GM23338 (cell line): ENCODE data around the gene ZCCHC14.

Source experiments
- CREB1 ChIP-seq: fragments of 250-450 bp; sonication (Bioruptor Pico); IDR thresholded peaks from 2 replicates; pipeline ENCODE4 v1.5.0; 2020; ENCODE audit warnings: low read depth, mild to moderate bottlenecking, moderate library complexity
- EZH2 ChIP-seq: fragments of 200-600 bp; sonication (generic); IDR thresholded peaks from one replicate; pipeline ENCODE4 v1.8.0; 2017; ENCODE audit warnings: antibody characterized with exemption, mild to moderate bottlenecking, low read depth; ENCODE audit not compliant: unreplicated experiment
- JUNB ChIP-seq: IDR thresholded peaks from one replicate; pipeline ENCODE4 v1.6.1; 2016; ENCODE audit warnings: antibody characterized with exemption; ENCODE audit not compliant: unreplicated experiment
- POLR2AphosphoS5 ChIP-seq: IDR thresholded peaks from 2 replicates; pipeline ENCODE4 v1.6.1; 2016; ENCODE audit warnings: antibody characterized with exemption, low read depth
- TF ChIP-seq, protein P1 (sequence below), 2 experiments: fragments of 200-600 bp in 1 of 2; sonication (generic) in 1 of 2; conservative IDR thresholded peaks; 2 replicates each; pipeline versions ENCODE4 v1.5.1 to v1.6.1; 2016 to 2017; ENCODE audit warnings: antibody characterized with exemption in 2 of 2, low read depth in 2 of 2, mild to moderate bottlenecking in 2 of 2, moderate library complexity in 1 of 2
- TF ChIP-seq, protein P2 (sequence below): IDR thresholded peaks from one replicate; pipeline ENCODE4 v1.6.1; 2018; ENCODE audit warnings: antibody characterized with exemption; ENCODE audit not compliant: unreplicated experiment

DNA sequence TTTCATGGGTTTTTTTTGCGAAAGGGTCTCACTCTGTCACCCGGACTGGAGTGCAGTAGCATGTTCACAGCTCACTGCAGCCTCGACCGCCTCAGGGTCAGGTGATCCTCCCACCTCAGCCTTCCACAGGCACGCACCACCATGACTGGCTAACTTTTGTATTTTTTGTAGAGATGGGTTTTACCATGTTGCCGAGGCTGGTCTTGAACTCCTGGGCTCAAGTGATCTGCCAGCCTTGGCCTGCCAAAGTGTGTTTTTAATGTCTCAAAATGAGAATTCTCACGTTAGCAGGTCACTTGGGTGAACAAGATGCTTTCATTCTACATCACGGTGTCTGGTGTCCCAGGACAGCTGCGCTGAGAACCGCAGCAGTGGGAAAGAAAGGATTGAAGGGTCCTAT lies 112.4 kb downstream of the ZCCHC14 start:
- TF ChIP-seq JUNB (no peak), EZH2 (no peak), CREB1 (CRISPR knock-in tag) (no peak), POLR2AphosphoS5 (no peak)
- TF ChIP-seq, protein P1, sequence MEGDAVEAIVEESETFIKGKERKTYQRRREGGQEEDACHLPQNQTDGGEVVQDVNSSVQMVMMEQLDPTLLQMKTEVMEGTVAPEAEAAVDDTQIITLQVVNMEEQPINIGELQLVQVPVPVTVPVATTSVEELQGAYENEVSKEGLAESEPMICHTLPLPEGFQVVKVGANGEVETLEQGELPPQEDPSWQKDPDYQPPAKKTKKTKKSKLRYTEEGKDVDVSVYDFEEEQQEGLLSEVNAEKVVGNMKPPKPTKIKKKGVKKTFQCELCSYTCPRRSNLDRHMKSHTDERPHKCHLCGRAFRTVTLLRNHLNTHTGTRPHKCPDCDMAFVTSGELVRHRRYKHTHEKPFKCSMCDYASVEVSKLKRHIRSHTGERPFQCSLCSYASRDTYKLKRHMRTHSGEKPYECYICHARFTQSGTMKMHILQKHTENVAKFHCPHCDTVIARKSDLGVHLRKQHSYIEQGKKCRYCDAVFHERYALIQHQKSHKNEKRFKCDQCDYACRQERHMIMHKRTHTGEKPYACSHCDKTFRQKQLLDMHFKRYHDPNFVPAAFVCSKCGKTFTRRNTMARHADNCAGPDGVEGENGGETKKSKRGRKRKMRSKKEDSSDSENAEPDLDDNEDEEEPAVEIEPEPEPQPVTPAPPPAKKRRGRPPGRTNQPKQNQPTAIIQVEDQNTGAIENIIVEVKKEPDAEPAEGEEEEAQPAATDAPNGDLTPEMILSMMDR (conservative IDR thresholded peaks at IDR 0.05; ENCODE audit: low read depth in 2 of 2), result no peak
- TF ChIP-seq, protein P2, sequence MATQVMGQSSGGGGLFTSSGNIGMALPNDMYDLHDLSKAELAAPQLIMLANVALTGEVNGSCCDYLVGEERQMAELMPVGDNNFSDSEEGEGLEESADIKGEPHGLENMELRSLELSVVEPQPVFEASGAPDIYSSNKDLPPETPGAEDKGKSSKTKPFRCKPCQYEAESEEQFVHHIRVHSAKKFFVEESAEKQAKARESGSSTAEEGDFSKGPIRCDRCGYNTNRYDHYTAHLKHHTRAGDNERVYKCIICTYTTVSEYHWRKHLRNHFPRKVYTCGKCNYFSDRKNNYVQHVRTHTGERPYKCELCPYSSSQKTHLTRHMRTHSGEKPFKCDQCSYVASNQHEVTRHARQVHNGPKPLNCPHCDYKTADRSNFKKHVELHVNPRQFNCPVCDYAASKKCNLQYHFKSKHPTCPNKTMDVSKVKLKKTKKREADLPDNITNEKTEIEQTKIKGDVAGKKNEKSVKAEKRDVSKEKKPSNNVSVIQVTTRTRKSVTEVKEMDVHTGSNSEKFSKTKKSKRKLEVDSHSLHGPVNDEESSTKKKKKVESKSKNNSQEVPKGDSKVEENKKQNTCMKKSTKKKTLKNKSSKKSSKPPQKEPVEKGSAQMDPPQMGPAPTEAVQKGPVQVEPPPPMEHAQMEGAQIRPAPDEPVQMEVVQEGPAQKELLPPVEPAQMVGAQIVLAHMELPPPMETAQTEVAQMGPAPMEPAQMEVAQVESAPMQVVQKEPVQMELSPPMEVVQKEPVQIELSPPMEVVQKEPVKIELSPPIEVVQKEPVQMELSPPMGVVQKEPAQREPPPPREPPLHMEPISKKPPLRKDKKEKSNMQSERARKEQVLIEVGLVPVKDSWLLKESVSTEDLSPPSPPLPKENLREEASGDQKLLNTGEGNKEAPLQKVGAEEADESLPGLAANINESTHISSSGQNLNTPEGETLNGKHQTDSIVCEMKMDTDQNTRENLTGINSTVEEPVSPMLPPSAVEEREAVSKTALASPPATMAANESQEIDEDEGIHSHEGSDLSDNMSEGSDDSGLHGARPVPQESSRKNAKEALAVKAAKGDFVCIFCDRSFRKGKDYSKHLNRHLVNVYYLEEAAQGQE, result no peak
